ENCODE measurements around the gene VPREB3.

The VPREB3 gene

GRCh38 chr22:23750367-23750713, 3.9 kb downstream of the VPREB3 start:
- TF ChIP-seq CTCF (IDR thresholded peaks at IDR 0.05), result no peak
- H3K9me3 ChIP-seq, result no peaks in the 10 kb centered on the region
- peak overlapping the region; percentile 83 to 84 for H3K4me3 ChIP-seq (ENCODE audit: low read depth in 1 of 2, low read length in 1 of 2)
- H3K27me3 ChIP-seq, result no peaks in the 10 kb centered on the region
- H3K36me3 ChIP-seq, result no peaks in the 10 kb centered on the region
- peaks cover 15% of the 10 kb centered on the region in 2 experiments for H3K4me1 ChIP-seq (ENCODE audit: control insufficient read depth in 1 of 2, insufficient read depth in 1 of 2, low read depth in 1 of 2, low read length in 1 of 2)
- H3K27ac ChIP-seq, result peak overlapping the region; percentile 79

- TF ChIP-seq CTCF (IDR thresholded peaks at IDR 0.05), result no peak
- Histone ChIP-seq H3K4me1 (ENCODE audit: control insufficient read depth in 1 of 2, insufficient read depth in 1 of 2, low read depth in 1 of 2, low read length in 1 of 2) (peaks cover 15% of the 10 kb centered on the region in 2 experiments), H3K27ac (no peak overlapping the region), H3K36me3 (peaks cover 2% of the 10 kb centered on the region), H3K27me3 (no peaks in the 10 kb centered on the region), H3K4me3 (ENCODE audit: low read depth in 1 of 2, low read length in 1 of 2) (no peak overlapping the region), H3K9me3 (no peaks in the 10 kb centered on the region)
Observed at GRCh38 chr22:23749841-23750301, 4.4 kb downstream of the VPREB3 start.

GRCh38 chr22:23745791-23746190, 8.4 kb downstream of the VPREB3 start:
- Histone ChIP-seq H3K27ac (no peak overlapping the region), H3K4me3 (ENCODE audit: low read depth in 1 of 2, low read length in 1 of 2) (no peak overlapping the region), H3K27me3 (no peaks in the 10 kb centered on the region), H3K36me3 (peaks cover 24% of the 10 kb centered on the region), H3K9me3 (no peaks in the 10 kb centered on the region), H3K4me1 (ENCODE audit: control insufficient read depth in 1 of 2, insufficient read depth in 1 of 2, low read depth in 1 of 2, low read length in 1 of 2) (peaks cover 8 to 11% of the 10 kb centered on the region in 2 experiments)
- no peak for TF ChIP-seq CTCF (IDR thresholded peaks at IDR 0.05)

- H3K4me3 ChIP-seq (ENCODE audit: low read depth in 1 of 2, low read length in 1 of 2), result no peak overlapping the region
- no peaks in the 10 kb centered on the region for H3K4me1 ChIP-seq (ENCODE audit: control insufficient read depth in 1 of 2, insufficient read depth in 1 of 2, low read depth in 1 of 2, low read length in 1 of 2)
- peaks cover 24% of the 10 kb centered on the region for H3K36me3 ChIP-seq
- no peaks in the 10 kb centered on the region for H3K27me3 ChIP-seq
- no peak overlapping the region for H3K27ac ChIP-seq
- H3K9me3 ChIP-seq, result no peaks in the 10 kb centered on the region
- no peak for TF ChIP-seq CTCF (IDR thresholded peaks at IDR 0.05)
Observed at GRCh38 chr22:23744485-23744884, 9.7 kb downstream of the VPREB3 start.

GRCh38 chr22:23744001-23744400, 10.2 kb downstream of the VPREB3 start:
- no peak for TF ChIP-seq CTCF (IDR thresholded peaks at IDR 0.05)
- no peak overlapping the region for H3K27ac ChIP-seq
- H3K4me1 ChIP-seq (ENCODE audit: control insufficient read depth in 1 of 2, insufficient read depth in 1 of 2, low read depth in 1 of 2, low read length in 1 of 2), result no peaks in the 10 kb centered on the region
- no peak overlapping the region for H3K4me3 ChIP-seq (ENCODE audit: low read depth in 1 of 2, low read length in 1 of 2)
- H3K36me3 ChIP-seq, result peaks cover 24% of the 10 kb centered on the region
- no peaks in the 10 kb centered on the region for H3K9me3 ChIP-seq
- no peaks in the 10 kb centered on the region for H3K27me3 ChIP-seq

- no peak overlapping the region for H3K27ac ChIP-seq
- no peaks in the 10 kb centered on the region for H3K27me3 ChIP-seq
- peaks cover 24% of the 10 kb centered on the region for H3K36me3 ChIP-seq
- no peaks in the 10 kb centered on the region for H3K9me3 ChIP-seq
- TF ChIP-seq CTCF (IDR thresholded peaks at IDR 0.05), result no peak
- no peaks in the 10 kb centered on the region for H3K4me1 ChIP-seq (ENCODE audit: control insufficient read depth in 1 of 2, insufficient read depth in 1 of 2, low read depth in 1 of 2, low read length in 1 of 2)
- H3K4me3 ChIP-seq (ENCODE audit: low read depth in 1 of 2, low read length in 1 of 2), result no peak overlapping the region
Observed at GRCh38 chr22:23743303-23743705, 10.9 kb downstream of the VPREB3 start.

All from neutrophil (primary cell).